Spleen (tissue), 7 donors: ENCODE results near the gene SCFD2.

Experiments
- CTCF ChIP-seq, 11 experiments: fragments of 200-600 bp in 7 of 11; fragments of 450-650 bp in 4 of 11; sonication (generic) in 4 of 11; IDR thresholded peaks in 8 of 11; conservative IDR thresholded peaks in 3 of 11; 1 replicate in 7 of 11; 2 replicates in 4 of 11; pipeline versions ENCODE4 v1.4.0 to v1.8.0; 2016 to 2021; ENCODE audit warnings: antibody characterized with exemption in 11 of 11, inconsistent platforms in 4 of 11, mild to moderate bottlenecking in 1 of 11
- POLR2A ChIP-seq, 3 donors: fragments of 450-650 bp; IDR thresholded peaks; one replicate each; pipeline ENCODE4 v1.5.1; 2017; ENCODE audit warnings: antibody characterized with exemption in 3 of 3, mild to moderate bottlenecking in 1 of 3
- POLR2AphosphoS5 ChIP-seq, 3 donors: sonication (generic); formaldehyde crosslinking; IDR thresholded peaks; one replicate each; pipeline ENCODE4 v1.5.1; 2017; ENCODE audit warnings: antibody characterized with exemption in 3 of 3
- donor health status: DM: no; HTN: no; CAD: no; lungs with moderate emphysema.
- donor health status: DM: no; HTN: no; CAD: no.
- donor health status: DM: no; HTN: no; CAD: no.

DNA sequence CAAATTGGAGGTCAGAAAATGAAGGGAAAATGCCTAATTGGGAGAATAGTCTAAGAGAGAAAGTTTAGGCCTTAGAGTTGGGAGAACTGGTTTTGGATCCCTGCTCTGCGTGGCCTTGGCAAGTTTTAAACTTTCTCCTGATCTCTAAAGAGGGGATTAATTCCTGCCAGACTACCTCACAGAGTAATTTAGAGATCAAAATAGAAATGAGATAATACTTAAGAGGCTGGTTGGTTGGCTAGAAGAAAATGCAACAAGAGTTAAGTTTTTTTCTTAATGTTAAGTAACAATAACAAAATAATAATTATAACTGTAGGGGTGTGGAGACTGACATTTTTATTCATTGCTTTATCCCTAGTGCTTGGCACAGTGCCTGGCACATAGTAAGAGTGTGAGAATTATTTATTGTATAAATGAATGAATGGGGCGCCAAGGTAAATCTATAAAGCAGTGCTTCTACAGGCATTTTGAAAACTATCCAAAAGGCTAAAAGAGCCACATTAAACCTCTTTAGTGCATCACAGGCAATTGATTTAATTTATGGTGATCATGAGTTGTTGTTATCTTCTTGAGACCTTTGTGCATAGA, 343.3 kb downstream of the SCFD2 start:
- TF ChIP-seq POLR2A (IDR thresholded peaks at IDR 0.05) (no peak), POLR2AphosphoS5 (IDR thresholded peaks at IDR 0.05) (no peak), CTCF (IDR thresholded peaks at IDR 0.05 in 8 of 11, conservative IDR thresholded peaks at IDR 0.05 in 3 of 11) (no peak)
